Measurements from ENCODE around the gene POU2AF3.

DNA sequence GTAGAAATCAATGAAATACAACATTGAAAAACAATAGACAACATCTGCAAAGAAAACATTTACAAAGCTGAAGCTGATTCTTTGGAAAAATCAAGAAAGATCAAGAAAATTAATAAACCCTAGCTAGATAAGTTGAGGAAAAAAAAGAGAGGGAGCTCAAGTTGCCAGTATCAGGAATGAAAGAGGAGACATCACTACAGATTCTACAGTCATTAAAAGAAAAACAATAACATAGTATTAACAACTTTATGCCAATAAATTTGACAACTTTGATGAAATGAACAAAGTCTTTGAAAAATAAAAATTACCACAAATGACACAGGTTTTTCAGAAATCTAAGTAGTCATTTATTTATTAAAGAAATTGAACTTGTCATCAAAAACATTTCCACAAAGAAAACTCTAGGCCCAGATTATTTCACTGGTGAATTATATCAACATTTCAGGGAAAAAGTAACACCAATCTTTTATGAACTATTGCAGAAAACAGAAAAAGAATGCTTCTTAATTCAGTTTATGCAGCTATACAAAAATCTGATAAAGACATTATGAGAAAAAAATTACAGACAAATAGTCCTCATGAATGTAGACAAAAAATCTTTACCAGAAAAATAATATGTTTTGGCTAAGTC is 41.5 kb downstream of the POU2AF3 start:
- TF ChIP-seq, protein P1, sequence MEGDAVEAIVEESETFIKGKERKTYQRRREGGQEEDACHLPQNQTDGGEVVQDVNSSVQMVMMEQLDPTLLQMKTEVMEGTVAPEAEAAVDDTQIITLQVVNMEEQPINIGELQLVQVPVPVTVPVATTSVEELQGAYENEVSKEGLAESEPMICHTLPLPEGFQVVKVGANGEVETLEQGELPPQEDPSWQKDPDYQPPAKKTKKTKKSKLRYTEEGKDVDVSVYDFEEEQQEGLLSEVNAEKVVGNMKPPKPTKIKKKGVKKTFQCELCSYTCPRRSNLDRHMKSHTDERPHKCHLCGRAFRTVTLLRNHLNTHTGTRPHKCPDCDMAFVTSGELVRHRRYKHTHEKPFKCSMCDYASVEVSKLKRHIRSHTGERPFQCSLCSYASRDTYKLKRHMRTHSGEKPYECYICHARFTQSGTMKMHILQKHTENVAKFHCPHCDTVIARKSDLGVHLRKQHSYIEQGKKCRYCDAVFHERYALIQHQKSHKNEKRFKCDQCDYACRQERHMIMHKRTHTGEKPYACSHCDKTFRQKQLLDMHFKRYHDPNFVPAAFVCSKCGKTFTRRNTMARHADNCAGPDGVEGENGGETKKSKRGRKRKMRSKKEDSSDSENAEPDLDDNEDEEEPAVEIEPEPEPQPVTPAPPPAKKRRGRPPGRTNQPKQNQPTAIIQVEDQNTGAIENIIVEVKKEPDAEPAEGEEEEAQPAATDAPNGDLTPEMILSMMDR (IDR thresholded peaks at IDR 0.05): no peak
- no peak for TF ChIP-seq POLR2A (IDR thresholded peaks at IDR 0.05)

All from adrenal gland (tissue), 5 donors.